Astrocyte of the cerebellum (primary cell): Measurements from ENCODE around the gene PRG3.

Experiments used
- DNase-seq: peaks from one replicate; pipeline ENCODE4 v3.0.0-alpha.2; 2011; ENCODE audit warnings: low read depth
- H3K4me3 ChIP-seq: 2 replicates; pipeline ENCODE4 v1.5.1; 2011; ENCODE audit warnings: mild to moderate bottlenecking, low read depth, low read length, moderate library complexity
- in situ Hi-C: cut with HindIII; loops from 2 replicates; pipeline ENCODE4 v1.10.0; 2017; ENCODE audit warnings: low sequenced_read_pairs
- TF ChIP-seq, protein P1 (sequence below): IDR thresholded peaks from 2 replicates; pipeline ENCODE4 v1.5.1; 2012; ENCODE audit warnings: low read length, low read depth, moderate library complexity, mild to moderate bottlenecking; ENCODE audit errors: missing control alignments

The PRG3 gene

GRCh38 chr11:57391539-57391938 lies 10.6 kb upstream of the PRG3 start:
- in situ Hi-C loops = no loop called here

GRCh38 chr11:57391111-57391510 lies 10.2 kb upstream of the PRG3 start:
- in situ Hi-C loops = no loop called here
- TF ChIP-seq, protein P1, sequence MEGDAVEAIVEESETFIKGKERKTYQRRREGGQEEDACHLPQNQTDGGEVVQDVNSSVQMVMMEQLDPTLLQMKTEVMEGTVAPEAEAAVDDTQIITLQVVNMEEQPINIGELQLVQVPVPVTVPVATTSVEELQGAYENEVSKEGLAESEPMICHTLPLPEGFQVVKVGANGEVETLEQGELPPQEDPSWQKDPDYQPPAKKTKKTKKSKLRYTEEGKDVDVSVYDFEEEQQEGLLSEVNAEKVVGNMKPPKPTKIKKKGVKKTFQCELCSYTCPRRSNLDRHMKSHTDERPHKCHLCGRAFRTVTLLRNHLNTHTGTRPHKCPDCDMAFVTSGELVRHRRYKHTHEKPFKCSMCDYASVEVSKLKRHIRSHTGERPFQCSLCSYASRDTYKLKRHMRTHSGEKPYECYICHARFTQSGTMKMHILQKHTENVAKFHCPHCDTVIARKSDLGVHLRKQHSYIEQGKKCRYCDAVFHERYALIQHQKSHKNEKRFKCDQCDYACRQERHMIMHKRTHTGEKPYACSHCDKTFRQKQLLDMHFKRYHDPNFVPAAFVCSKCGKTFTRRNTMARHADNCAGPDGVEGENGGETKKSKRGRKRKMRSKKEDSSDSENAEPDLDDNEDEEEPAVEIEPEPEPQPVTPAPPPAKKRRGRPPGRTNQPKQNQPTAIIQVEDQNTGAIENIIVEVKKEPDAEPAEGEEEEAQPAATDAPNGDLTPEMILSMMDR = no peak

More at GRCh38 chr11:57391539-57391938, 10.6 kb upstream of the PRG3 start:
- TF ChIP-seq, protein P1 = no peak
- H3K4me3 ChIP-seq = no peak overlapping the region
- DNase-seq = no peak

GRCh38 chr11:57390535-57390934 lies 9.6 kb upstream of the PRG3 start, which contains the start of gene PRG2:
TSS of gene PRG2 (minus strand) at chr11:57390650. CDS start at chr11:57389944, 706 bp downstream.
- TF ChIP-seq, protein P1 = no peak
- no peak within 1 kb of the TSS for H3K4me3 ChIP-seq
- DNase-seq = no peak
- in situ Hi-C loops = no loop called here

More at GRCh38 chr11:57391111-57391510, 10.2 kb upstream of the PRG3 start:
- DNase-seq = no peak
- H3K4me3 ChIP-seq = no peak overlapping the region

DNA sequence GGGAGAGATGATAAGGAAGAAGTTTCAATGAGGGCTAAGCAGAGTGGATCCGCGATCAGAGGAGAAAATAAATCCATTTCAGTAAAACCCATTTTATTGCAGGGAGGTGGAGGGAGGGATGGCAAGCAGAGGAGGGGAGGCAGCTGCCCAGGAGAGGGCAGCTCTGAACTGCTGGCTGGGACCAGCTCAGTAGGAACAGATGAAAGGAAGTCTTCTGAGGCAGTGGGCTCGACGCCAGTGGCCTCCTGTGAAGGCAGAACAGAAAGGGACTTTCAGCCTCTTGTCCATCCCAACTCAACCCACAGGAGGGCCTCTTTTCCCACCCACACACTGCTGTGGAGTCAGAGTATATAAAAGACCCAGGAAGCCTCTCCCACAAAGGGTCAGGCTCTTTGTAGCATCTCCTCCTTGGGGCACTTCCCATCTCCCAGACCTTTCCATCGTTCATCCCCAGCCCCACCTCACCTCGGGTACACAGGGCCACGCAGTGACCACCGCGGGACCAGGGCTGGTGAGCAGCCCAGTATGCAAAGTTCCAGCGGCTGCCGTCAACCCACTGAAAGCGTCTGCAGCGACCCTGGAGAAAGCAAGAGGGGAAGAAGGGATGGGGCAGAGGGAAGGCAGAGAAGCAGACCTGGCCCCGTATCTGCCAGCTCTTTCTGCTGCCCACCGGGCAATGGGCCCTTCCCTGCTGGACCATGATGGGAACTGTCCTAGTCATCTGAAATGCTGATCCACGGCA lies 6.5 kb upstream of the PRG3 start:
- TF ChIP-seq, protein P1 = no peak
- DNase-seq = no peak
- in situ Hi-C loops = no loop called here
- H3K4me3 ChIP-seq = no peak overlapping the region

DNA sequence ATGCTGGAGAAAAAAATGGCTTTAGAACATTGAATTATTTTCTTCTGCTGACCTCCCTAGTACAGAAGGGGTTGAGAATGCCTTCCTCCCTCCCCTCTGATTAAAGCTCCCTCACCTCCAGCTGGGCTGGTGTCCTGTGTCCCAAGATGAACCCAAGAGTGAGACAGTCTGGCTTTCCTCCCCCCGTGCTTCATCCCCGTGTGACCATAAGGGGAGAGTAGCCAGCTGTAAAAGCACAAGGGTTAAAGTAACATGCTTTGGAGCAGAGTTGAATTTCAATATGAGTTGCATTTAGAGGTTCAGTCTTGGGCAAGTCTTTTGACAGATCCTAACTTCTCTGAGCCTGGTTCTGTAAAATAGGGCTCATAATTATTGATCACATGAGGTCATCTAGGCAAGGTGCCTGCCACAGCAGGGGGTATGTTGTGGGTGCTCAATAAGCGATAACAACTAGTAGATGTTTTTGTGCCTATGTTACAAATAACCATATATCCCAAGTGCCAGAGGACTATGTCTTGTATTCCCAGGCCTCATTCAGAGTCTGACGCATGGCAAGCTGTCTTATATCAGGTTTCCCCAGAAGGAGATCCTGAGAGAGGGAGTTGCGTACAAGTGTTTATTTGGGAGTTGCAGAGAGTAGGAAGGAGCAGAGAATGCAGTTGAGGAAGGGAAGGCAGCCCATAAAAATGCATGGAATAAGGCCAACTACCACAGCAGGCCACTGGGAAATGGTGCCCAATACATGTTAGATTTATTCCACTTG lies 5.4 kb upstream of the PRG3 start:
- DNase-seq = no peak
- in situ Hi-C loops = no loop called here
- no peak overlapping the region for H3K4me3 ChIP-seq
- TF ChIP-seq, protein P1 = no peak

DNA sequence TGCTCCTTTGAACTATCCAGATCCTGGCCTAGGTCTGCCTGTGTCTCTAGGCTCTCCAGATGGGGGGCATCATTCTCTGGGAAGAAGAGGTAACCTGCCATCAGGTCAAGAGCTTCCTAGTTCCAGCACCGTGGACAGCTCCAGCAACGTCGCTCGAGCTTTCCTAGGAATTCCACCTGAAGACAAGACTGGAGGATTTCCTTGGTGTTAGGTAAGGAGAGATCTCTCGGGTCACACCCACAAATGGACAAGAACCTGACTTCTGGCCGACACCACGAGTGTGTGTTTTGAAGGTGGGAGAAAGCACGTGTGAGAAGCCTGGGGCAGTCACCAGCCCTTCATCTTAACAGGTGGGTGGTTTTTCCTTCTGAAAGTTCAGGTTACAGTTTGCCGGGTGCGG lies 1.2 kb downstream of the PRG3 start:
- TF ChIP-seq, protein P1 = no peak
- no peak overlapping the region for H3K4me3 ChIP-seq
- DNase-seq = peak; percentile 2
- in situ Hi-C loops = no loop called here
